CD4-positive, alpha-beta T cell treated with Interleukin-1 beta for 1 hour (primary cell): ENCODE measurements around the gene FOXR1.
"Not testable (repeated sequence)": the region's sequence is repeated elsewhere in the genome, so short reads cannot be mapped to it uniquely, and the experiment has no call there.

ENCODE experiments used
- DNase-seq, 2 donors: peaks; one replicate each; pipeline ENCODE4 v3.0.0-alpha.2; 2020 to 2022

Gene FOXR1

DNA sequence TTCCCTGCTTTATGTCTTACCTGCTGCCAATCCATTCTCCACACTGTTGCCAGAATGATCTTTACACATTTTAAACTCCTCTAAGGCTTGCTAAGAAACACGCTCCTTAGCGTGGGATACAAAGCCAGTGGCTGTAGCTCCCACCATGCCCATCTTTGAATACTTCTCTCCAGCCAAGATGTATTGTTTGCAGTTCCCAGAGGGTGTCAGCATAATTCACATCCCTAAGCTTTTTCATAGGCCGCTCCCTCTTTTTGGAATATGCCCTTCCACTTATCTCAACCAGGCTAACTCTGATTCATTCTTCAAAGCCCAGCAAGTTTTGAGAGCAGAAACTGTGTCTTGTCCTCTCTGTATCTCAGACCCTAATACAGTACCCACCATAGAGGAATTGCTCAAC is 23.6 kb upstream of the FOXR1 start:
- no peak for DNase-seq

- DNase-seq, result no peak
Measured at GRCh38 chr11:118953265-118953664, 18.3 kb upstream of the FOXR1 start.

DNA sequence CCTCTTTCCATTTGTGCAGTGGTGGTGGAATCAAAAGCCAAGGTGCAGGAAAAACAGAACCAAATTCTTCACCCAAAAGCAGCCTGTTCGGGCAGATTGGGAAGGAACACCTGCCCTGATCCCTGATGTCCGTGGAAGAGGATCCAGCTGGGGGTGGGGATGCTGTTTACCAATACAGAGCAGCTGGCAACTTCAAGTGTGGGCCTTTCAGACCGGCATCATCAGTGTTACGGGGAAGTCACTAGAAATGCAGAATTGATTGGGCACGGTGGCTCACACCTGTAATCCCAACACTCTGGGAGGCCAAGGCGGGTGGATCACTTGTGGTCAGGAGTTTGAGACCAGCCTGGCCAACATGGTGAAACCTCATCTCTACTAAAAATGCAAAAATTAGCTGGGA is 17.6 kb upstream of the FOXR1 start:
- DNase-seq, result not testable (repeated sequence)

GRCh38 chr11:118956094-118956846 is 15.3 kb upstream of the FOXR1 start, which contains the start of gene UPK2:
Gene UPK2 (plus strand): TSS chr11:118956298. CDS start chr11:118956351, 53 bp downstream.
- peak; percentile 86 to 88 for DNase-seq

GRCh38 chr11:118956847-118957469 is 14.6 kb upstream of the FOXR1 start:
- DNase-seq, result no peak

DNA sequence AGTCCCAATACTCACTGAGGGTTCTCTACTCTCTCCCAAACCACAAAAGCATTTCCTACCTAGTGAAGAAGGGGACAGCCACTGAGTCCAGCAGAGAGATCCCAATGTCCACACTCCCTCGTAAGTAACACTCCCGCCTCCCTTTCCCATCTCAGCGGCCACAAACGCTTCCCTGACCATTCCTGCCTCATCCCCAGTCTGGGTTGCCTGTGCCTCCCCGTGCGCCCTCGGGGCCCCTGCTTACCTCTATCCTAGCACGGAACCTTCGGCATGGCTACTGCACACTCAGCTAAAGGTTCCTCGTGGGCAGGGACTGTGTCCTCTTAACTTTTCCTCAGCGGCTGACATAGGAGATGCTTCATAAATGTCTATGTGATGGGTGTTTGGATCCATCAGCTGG is 14.0 kb upstream of the FOXR1 start:
- no peak for DNase-seq

DNA sequence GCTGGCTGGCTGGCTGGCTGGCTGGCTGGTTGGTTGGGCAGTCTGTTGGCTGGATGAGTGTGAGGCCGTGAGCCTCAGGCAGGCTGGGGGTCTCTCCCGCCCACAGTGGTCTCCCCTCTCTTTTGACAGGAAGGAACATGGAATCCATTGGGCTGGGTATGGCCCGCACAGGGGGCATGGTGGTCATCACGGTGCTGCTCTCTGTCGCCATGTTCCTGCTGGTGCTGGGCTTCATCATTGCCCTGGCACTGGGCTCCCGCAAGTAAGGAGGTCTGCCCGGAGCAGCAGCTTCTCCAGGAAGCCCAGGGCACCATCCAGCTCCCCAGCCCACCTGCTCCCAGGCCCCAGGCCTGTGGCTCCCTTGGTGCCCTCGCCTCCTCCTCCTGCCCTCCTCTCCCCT is 13.6 kb upstream of the FOXR1 start:
- DNase-seq, result no peak

DNA sequence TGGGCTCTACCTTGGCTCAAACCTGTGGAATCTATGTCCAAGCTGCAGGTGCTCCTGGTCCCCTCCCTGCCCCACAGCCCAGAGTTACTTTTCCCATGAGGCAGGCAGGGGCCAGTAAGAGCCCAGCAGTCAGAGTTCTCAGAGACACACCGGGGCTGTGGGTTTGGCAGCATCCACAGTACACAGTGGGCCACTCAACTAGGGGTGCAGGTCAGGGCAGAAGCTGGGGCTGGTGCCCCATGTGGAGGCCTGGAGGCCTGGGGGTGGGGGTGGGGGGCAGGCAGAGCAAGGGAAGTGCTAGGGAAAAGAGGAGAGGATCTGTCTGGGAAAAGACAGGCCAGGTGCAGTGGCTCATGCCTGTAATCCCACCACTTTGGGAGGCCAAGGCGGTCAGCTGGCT is 13.0 kb upstream of the FOXR1 start:
- DNase-seq, result no peak

DNA sequence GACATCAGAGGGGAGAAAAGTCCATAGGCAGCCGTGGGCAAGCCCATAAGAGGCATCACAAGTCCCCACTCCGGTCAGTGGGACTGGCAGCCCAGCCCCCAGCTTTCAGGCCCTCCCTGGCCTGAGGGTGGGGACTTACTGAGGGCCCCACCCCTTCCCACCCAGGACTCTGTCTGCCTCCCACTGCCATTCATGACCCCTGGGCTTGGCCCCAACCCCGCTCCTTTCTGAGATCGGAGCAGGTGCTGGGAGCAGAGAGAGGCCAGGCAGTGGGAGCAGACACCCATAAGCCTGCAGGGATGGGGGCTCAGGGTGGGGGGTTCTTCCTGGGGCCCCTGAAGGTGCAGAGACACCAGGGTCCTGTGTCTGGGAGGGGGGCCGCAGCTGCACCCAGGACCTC is 10.4 kb upstream of the FOXR1 start:
- DNase-seq, result no peak

- no peak for DNase-seq
Measured at GRCh38 chr11:118961591-118961990, 10.0 kb upstream of the FOXR1 start.

- DNase-seq, result not testable (repeated sequence)
Measured at GRCh38 chr11:118969508-118969907, 2.1 kb upstream of the FOXR1 start.

DNA sequence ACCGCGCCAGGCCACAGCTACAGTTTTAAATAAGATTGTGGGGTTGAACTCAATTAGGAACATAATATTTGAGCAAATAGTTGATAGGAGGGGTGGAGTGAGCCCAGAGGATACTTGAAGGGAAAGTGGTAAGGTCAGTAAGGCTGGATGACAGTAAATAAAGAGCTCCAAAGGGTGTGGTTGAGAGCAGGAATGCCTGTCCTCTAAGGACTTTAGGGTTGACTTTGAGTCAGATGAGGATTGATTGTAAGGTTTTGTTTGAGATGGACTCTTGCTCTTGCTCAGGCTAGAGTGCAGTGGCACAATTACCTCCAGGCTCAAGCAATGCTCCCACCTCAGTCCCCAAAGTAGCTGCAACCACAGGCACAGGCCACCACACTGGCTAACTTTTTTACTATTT is 2.4 kb downstream of the FOXR1 start:
- DNase-seq, result no peak

DNA sequence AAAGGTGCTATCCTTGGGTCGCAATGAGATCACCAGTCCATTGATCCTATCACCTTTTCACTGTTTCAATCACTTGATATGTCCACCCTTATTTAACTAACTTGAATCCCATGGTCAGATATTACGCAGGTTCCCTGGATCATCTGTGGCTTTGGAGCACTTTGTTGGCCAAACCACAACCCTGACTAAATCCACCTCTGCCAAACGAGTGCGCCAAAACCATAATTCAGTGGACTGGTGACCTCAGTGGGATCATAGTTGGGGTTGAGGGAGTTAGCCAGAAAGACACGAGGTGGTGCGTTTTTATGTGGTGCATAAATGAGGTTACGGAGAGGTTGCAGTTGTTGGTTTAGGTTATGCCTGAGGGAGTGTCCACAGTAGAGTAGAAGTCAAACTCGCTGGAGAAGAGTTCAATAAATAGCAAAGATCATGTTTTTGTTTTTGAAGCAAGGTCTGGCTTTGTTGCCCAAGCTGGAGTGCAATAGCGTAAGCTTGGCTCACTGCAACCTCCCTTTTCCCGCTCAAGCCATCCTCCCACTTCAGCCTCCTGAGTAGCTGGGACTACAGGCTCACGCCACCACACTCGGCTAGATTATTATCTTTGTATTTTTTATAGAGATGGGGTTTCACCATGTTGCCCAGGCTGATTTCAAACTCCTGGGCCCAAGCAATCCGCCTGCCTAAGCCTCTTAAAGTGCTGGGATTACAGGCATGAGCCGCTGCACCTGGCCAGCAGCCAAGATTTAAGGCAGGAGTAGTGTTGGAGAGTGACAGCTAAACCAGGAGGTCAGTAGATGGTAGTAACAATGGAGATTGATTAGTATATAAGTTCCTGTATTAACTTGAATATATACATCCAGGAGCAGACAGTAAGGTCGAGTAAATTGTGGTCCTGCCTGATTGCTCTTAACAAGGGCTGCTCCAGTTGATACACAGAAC is 4.5 kb downstream of the FOXR1 start:
- DNase-seq, result no peak

- no peak for DNase-seq
Measured at GRCh38 chr11:118979434-118979833, 7.9 kb downstream of the FOXR1 start.

DNA sequence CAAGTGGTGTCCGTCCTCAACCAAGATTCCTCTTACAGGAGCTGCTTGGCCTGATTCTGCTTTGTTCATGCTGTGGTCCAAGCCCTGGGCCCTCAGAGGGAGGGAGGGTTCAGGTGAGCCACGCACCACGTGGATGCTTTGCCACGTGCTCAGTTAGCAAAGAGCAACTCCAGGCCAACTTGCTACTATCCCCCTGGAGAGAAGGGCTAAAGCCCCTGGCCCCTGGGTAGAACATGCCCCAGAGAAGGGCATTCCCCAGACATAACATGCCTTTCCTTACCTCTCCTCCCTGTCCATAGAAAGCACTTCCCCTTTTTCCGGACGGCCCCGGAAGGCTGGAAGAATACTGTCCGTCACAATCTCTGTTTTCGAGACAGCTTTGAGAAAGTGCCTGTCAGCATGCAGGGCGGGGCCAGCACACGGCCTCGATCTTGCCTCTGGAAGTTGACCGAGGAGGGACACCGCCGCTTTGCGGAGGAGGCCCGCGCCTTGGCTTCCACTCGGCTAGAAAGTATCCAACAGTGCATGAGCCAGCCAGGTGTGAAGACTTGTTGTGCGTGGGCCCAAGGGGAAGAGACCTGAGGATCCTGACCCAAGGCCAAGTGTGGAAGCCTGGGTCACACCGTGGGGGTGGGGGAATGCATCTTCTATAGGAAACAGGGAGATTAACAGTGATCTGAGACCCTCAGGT is 8.8 kb downstream of the FOXR1 start:
- DNase-seq, result no peak

- DNase-seq, result not testable (repeated sequence)
Measured at GRCh38 chr11:118984337-118984736, 12.8 kb downstream of the FOXR1 start.

DNA sequence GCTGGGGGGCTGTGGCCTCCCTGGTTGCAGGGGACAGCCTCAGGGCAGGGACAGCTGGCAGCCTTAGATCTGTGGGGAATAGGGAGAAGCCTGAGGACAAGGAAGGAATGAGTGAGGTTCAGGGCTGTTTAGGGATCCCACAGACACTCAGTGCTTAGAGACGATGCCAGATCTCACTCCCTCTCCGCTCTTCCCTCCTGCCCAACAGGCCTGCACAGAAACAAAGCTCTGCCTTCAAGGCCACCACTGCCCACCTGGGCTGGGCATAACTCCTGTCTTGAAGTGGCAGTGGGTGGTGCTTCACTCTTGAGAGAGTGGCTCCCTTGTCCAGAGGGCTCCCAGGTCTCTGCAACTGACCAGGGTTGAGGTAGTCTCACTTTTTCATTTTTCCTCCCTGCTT is 13.3 kb downstream of the FOXR1 start:
- no peak for DNase-seq

DNA sequence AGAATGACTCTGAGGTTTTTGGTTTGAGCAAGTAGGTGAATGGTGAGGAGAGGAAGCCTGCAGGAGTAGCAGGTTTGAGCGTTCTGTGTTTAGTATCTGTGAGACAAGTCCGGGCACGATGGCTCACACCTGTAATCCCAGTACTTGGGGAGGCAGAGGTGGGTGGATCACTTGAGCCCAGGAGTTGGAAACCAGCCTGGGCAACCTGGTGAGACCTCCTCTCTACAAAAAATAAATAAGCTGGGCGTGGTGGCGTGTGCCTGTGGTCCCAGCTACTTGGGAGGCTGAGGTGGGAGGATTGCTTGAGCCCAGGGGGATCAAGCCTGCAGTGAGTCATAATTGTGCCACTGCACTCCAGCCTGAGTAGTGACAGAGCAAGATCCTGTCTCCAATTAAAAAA is 16.7 kb downstream of the FOXR1 start:
- no peak for DNase-seq

GRCh38 chr11:118991486-118992038 is 20.0 kb downstream of the FOXR1 start:
- not testable (repeated sequence) for DNase-seq

- DNase-seq, result peak; percentile 21 to 49
Measured at GRCh38 chr11:118996926-118997626, 25.5 kb downstream of the FOXR1 start.

DNA sequence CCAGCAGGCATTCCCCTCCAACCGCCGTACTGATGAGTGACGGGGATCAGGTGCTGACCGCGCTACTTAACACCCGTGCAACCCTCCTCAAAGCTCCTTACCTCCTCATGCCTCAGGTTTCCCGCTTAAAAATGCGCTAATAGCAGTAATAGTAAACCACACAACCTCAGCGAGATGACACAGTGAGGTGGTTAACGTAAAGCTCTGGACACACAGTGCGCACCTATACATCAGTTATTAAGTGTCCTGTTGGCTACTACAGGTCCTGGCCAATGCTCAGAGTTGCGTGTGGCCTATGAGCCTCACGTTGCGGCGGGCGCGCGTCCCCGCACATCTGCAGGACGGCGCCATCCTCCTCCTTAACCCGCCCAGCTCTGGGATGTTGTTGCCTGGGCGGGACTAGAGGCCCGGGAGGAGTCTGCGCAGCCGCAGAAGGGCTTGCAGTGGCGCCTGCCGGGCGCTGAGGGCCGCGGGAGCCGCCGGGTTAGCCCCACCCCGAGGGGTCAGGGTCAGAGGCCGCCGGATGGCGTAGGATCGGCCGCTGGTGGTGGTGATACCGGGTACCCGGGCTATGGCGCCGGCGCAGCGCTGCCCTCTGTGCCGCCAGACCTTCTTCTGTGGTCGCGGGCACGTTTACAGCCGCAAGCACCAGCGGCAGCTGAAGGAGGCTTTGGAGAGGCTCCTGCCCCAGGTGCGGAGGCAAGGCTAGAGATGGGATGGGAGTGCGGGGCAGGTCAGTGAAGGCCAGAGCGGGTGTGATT is 26.2 kb downstream of the FOXR1 start, which contains the start of gene CENATAC:
TSS of gene CENATAC (plus strand) at position 512 of the 761 bp plus-strand sequence. CDS start at position 572, 60 bp downstream.
- DNase-seq, result peak; percentile 95 to 96
